ENCODE results near the gene SCCPDH. TPM values are rescaled to one million over a fixed set of nuclear protein-coding genes. Genes with fewer than 3 reads are reported as not detected.
A peak's percentile ranks its signal among the peaks of the same experiment; 100 is the strongest.

Gene SCCPDH
- polyA plus RNA-seq, 4 donors = 57.8 to 63.3 (median 58.0) TPM

DNA sequence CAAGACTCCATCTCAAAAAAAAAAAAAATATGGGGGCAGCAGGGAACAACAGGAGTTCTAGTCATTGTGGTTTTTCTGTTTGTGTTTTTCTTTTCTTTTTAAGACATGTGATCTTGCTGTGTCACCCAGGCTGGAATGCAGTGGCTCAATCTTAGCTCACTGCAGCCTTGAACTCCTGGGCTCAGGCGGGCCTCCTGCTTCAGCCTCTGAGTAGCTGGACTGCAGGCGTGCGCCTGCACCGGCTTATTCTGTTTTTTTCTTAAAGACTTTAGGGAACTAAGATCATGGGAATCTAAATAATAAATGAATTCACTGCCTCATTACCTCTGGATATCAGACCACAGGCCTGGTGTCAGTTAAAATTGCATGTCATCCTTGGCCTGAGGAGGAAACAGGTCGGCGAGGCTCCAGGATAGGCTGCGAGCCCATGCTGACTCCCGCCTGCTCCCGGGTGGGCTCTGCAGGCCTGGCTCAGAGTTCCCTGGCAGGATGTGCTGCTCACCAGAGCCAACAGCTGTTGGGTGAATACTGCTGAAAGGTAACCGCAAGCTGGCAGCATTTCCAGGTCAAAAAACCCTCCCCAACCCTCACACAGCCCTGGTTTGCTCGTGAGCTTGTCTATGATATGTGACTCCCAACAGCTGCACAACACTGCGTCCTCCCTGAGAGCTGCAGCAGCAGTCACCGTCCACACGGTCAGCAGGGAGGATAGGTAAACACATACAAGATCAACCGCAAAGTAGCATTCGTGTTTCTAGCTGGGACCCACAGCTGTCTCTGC is 58.1 kb downstream of the SCCPDH start:
- DNase-seq (ENCODE audit: low read depth in 4 of 4, low spot score in 3 of 4) = peak in 1 of 4 donors; percentile 33

DNA sequence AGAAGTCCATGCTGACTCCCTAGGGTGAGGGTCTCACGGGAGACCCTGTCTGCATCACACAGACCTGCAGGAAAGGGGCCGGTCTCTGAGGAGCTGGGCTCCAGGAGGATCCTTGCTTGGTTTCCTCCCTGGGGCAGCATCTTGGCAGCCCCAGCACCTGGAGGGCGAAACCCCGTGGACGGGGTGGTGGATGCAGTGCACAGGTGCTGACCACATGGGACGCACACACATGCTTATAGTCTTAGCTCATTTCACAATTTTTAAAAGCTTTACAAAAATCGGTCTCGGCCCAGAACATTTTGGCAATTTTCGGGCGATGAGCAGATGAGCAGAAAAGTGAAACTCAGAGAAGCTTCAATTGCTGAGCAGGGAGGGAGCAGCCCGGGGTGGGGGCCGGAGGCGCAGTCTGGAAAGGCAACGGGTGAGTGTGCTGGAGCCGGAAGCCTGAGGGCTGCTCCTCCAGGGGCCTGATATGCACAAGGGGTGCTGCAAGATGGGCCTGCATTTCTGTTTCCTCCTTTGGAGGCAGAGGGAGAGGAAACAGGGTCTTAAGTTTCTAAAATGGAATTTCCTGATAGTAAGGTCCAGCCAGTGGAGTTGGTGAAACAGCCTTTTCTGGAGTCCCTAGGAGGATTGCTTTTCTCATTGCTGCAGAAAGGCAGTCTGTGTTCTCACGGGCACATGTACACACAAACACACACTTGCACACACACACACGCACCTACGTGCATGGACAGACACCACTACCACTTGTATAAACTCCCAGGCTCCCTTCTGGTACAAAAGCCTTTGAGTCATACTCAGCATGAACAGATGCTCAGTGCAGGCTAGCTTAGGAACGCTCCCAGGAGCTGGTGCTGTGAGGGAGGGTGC is 60.6 kb downstream of the SCCPDH start:
- no peak for DNase-seq (ENCODE audit: low read depth in 4 of 4, low spot score in 3 of 4)

DNA sequence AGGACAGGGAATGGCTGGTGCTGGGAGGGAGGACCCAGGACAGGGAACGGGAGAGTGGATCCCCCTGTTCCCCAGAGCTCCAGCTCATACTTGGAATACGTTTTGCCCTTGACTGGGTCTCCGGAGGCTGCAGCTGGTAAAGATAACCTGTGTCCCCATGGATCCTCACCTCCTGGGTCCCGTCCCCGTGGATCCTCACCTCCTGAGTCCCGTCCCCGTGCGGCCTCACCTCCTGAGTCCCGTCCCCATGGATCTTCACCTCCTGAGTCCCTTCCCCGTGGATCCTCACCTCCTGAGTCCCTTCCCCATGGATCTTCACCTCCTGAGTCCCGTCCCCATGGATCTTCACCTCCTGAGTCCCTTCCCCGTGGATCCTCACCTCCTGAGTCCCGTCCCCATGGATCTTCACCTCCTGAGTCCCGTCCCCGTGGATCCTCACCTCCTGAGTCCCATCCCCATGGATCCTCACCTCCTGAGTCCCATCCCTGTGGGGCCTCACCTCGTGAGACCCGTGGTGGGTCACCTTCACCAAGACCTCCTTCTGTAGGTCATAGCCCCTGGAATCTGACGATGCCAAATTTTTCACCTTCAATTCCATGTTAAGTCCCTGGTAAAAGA is 61.4 kb downstream of the SCCPDH start:
- DNase-seq (ENCODE audit: low read depth in 4 of 4, low spot score in 3 of 4) = no peak

DNA sequence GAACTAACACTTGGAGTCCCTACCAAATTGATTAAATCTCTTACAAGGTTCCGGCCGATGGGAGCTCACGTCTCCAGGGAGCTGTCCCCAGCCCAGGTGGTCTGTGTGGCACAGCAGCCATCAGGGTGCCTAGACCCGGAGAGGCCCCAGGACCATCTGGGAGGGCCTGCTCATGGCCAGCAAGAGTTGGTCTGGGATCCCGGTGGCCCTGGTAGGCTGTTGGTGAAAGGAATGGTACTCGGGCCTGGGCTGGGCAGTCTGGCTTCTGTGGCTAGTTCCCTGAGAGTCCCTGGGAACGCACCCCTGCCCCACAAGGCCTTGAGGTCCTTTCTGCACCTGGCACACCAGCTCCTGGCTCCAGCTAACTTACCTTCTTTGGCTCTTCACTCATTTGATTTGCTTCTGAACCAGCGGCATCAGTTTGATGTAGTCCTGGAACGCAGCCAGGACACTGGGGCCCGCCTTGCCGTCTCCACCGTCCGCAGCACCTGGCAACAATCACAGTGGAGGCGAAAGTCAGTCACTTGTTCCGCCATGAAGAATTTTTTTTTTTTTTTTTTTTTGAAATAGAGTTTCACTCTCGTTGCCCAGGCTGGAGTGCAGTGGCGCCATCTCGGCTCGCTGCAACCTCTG is 62.5 kb downstream of the SCCPDH start:
- DNase-seq (ENCODE audit: low read depth in 4 of 4, low spot score in 3 of 4) = no peak

DNA sequence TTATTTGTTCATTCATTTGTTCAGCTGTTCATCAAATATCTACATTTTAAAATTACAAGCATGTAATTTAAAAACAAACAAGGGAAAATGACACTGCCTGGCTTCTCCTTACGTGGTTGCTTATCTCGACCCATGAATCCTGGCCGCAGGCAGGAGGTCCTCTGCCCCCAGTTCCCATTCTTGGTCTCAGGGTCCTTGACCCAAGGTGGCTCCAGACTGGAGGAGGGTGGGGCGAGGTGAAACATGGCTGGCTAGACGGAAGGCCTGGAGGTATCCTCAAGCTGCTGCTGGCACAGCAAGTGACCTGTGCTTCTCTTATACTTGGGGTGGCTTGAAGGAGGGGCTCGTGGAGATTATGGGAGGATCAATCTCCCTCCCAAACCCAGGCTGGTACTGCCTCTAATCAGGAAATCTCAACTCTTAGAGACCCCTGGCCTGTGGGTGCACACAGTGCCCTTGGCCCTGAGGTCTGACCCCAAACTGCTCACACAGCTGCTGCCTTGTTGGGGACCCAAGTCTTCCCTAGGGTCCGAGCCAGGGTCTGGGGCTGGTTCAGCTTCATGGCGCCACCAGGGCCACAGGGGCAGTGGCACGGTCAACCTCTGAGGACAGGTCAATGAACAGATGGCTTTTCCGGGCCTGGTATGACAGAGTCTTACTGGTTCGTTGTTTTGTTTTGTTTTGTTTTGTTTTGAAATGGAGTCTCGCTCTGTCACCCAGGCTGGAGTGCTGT is 63.7 kb downstream of the SCCPDH start:
- DNase-seq (ENCODE audit: low read depth in 4 of 4, low spot score in 3 of 4) = no peak

DNA sequence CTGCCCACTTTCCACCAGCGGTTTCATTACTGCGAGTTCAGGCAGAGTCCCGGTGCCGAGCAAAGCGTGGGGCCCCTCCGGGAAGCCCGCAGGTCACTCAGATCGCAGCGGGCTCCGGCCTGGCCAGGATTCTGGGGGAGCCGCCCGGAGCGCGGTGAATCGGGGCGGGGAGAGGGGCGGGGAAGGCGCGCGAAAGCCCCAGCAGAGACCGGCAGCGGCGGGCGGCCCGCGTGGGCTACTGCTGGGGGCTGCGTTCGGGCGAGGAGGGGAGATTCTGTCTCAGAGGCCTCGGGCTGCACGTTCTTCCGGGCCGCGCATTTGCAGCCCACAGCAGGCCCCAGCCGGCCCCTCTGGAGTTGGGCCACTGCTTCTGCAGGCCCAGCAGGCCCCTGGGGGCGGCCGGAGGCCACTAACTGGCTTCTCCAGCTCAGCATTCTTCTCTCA is 64.7 kb downstream of the SCCPDH start:
- DNase-seq (ENCODE audit: low read depth in 4 of 4, low spot score in 3 of 4) = no peak

DNA sequence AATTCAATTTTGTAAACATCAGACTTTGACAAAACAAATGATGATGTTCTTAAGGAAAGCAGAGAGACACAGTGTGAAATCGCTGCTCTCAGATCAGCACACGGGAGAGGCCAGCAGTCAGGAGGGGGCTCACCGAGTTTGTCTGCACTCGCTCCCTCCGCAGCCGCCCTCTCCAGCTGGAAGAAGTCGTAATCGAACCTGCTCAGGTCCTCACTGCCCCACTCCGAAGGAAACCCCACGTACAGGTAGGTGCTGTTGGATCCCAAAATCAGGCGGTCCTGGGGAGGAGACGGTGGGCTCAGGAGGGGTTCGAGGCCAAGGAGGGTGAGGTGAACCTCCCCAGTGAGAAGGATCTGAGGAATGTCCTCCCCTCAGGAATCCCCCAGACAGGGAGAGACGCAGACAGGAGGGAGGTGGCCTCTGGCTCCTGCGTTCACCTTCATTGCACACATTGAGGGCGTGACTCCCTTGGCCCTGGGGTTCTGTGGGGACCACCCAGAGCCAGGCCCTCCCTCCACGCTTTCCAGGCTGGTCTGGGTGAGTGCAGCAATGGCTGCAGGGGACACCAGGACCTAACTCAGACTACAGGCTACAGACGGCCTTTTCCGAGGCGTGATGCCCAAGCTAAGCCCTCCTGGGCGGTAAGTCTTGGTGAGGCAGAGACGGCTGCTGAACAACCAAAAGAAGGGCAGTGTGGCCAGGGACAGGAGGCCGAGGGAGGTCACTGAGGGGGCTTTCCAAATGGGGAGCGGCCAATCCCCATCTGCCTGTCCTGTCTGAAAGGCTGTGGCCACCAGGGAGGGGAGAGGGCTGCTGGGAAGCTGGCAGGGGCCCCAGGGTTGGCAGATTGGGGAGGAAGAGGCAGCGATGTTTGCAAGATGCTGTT is 65.5 kb downstream of the SCCPDH start:
- DNase-seq (ENCODE audit: low read depth in 4 of 4, low spot score in 3 of 4) = no peak

DNA sequence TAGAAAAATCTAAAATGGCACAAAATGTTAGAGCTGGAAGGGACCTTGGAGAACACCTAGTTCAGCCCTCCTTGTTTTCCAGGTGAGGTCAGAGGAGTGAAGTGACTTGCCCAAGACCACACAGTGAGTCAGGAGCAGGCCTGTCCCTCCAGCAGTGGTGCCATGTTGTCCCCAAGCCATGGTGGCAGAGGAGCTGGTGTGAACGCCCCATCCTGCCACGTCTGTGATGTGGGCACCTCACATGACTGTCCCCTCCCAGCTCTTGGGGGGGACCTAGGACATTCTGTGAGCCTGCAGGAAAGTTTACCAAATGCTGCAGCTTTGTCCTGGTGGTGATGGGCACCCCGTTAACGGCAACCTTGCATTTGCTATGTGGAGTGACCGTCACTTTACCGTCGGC is 66.2 kb downstream of the SCCPDH start:
- no peak for DNase-seq (ENCODE audit: low read depth in 4 of 4, low spot score in 3 of 4)

DNA sequence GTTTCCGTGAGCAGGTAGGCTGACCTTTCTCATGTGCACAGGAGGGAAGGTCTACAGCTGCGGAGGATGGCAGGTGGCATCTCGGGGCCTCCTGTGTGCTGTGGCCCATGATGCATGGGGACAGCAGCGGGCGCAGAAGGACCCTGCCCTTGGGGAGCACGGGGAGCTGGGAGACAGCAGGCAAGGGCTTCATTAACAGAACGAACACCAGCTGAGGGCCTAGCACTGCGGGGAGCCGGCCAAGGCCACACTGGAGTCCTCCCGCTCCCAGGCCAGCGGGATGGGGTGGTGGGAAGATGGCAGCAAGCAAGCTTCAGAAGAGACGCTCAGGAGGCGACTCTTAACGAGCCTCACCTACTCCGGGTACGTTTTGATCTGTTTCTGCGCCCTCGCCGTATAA is 66.6 kb downstream of the SCCPDH start:
- DNase-seq (ENCODE audit: low read depth in 4 of 4, low spot score in 3 of 4) = no peak

DNA sequence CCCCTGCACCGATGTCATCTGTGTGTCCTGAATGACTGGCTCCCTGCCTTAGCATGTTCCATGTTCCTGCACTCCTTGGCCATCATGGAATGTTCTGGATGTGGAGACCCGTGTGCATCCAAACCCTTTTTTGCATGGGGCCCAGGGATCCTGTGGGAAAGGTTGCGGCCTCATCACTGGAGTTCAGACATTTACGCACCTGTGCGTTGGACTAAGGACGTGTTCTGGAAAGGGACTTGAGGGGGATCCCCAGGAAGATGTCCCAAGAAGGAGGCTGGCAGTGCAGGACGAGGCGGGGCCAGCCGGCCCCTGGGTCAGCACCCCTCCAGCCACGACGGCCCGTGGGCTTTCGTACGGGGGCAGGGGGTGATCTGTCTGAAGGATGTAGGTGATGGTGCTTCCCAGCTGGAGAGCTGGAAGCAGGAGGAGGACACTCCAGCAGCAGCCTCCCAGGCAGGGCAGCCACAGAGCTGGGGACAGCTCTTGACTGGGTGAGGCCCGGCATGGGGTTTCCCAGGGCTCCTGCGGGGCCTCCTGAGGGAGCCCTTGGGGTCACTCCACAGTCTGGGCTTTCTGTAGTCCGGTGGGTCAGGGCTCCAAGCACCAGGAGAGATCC is 67.2 kb downstream of the SCCPDH start:
- no peak for DNase-seq (ENCODE audit: low read depth in 4 of 4, low spot score in 3 of 4)

DNA sequence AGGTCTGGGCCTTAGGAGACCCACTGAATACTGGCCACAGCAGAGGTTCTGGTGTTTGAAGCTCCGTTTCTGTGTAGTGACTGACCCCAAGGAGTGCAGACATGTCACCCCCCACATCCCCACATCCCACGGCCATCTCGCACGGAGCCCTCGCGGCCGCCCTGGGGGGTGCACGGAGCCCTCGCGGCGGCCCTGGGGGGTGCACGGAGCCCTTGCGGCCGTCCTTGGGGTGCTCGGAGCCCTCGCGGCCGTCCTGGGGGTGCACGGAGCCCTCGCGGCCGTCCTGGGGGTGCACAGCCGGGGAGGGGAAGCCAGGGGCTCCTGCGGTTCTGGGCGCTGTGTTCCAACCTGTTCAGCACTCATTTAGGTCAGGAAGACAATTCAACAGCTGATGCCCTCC is 68.4 kb downstream of the SCCPDH start:
- DNase-seq (ENCODE audit: low read depth in 4 of 4, low spot score in 3 of 4) = no peak

DNA sequence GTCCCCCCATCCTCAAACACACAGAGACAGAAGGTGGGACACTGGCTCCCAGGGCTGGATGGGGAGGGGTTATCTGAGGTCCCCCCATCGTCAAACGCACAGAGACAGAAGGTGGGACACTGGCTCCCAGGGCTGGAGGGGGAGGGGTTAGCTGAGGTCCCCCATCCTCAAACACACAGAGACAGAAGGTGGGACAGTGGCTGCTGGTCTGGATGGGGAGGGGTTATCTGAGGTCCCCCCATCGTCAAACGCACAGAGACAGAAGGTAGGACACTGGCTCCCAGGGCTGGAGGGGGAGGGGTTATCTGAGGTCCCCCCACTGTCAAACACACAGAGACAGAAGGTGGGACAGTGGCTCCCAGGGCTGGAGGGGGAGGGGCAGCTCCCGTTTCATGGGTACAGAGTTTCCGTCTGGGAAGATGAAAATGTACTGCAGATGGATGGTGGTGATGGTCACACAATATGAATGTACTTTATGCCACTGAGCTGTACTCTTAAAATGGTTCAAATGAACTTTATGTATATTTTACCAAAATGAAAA is 69.2 kb downstream of the SCCPDH start:
- DNase-seq (ENCODE audit: low read depth in 4 of 4, low spot score in 3 of 4) = no peak

DNA sequence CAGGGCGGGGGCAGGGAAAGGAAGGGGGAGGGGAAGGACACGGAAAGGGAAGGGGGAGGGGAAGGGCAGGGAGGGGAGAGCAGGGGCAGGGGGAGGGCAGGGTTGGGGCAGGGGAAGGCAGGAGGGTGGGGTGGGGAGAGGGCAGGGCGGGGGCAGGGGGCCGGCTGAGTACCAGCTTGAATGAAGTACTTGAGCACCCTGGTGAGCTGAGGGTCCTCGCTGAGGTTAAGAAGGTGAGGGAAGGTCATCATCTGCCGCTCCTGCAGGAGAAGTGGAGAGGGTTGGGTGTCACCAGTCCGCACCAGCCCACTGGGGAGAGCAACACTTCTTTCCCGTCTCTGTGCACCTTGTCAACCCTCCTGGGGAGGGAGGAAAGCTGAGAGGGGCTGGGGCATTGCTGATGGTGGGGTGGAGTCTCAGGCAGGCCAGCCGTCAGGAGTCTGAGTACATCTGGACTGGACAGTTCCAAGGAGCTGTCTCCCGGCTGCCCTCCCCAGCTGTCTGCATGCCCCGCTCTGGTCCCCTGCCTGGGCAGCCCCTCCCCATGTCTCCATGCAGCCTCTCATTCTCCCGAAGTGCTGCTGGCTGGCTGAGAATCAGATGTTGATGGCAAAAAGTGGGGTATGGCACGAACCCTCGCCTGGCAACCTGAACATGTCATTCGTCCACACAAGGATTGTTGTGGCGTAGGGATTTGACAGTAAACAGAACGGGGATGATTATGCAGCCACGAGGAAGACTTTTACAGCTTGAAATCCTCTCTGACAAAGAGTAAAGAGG is 70.0 kb downstream of the SCCPDH start:
- DNase-seq (ENCODE audit: low read depth in 4 of 4, low spot score in 3 of 4) = no peak

DNA sequence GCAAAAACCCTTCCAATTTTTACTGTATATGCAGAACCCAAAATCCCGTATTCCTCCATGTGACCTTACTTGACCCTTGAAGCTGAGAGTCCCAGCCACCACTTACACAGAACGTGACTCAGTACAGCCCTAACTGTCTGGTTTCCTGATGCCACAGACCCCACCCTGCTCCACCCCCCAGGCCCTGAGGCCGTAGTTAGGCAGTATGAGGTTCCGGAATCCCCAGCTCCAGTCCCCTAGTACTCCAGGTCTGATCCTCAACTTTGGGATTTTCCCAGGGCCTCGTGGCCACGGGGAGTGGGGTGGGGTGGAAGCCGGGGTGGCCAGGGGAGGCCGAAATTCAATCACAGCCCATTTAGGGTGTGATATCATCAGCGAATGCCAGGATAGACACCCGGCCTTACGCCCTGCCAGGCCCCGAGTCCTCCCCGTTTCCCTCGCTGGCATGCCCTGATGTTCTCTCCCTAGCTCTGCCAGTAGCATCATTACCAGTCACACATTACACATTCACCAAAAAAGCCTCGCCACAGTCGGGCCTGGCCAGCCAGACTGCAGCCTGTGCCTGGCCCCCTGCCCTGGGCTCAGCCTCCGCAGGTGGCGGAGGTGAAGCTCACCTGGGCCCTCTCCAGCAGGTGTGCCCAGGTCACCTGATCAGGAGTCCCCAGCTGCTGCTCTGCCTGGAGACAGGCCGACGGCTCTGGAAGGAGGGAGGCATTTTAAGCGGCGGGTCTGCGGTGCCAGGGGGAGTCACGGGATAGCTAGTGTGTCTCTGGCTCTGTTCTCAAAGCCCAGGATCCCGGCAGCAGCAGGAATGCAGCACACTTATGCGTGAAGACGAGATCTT is 70.8 kb downstream of the SCCPDH start:
- DNase-seq (ENCODE audit: low read depth in 4 of 4, low spot score in 3 of 4) = no peak

DNA sequence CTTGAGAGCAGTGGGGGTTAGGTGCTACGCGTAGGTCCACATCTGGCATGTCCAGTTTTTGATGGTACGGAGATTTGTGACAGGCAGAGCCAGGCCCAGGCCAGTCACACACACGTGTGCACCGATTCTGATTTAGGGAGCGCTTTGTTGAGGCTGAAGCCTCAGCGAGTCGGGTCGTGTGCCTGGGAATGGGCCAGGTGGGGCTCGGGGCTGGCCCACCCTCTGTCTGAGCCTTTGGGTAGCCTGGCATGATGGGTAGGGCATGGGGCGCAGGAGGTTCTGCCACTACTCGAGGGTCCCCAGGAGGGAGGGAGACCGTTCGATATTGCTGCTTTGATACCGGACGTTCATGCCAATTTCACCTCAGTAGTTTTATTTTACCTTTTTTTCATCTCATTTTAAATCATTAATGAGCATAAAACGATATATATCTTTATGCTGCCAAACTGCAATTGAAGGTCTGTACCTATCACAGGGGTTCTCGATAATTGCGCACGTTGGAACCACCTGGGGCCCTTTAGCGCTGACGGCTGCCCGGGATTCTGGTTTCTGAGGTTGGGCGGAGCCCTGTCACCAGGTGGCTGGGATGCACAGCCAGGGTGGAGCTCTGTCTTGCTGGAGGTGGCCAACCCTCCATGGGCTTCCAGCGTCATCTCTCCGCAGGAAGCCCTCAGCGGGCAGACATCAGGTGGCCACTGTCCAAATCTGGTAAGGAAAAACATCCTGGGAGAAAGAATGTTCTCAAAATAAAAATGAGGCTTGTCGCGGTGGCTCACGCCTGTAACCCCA is 71.9 kb downstream of the SCCPDH start:
- no peak for DNase-seq (ENCODE audit: low read depth in 4 of 4, low spot score in 3 of 4)

DNA sequence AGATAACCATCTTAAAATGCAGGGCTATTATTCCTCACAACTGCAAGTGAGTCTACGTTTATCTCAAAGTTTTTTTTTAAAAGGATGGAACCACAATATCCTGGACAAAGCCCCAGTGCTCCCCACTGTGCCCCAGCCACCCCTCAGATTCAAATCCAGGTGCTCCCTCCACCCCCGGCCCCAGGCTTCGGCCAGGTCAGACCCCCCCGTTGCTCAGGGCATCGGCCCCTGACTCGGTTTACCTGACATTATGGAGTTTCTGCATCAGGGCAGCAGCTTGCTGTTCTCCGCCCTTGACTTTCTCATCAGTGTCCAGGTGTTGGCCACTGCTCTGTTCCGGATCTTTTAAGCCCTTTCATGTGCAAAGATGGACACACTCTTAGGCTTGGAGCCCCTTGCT is 72.9 kb downstream of the SCCPDH start:
- DNase-seq (ENCODE audit: low read depth in 4 of 4, low spot score in 3 of 4) = no peak
